B cell (primary cell): ENCODE measurements around the gene EVI5L. TPM values are rescaled to one million over a fixed set of nuclear protein-coding genes. Genes with fewer than 3 reads are reported as not detected.
A peak's percentile ranks its signal among the peaks of the same experiment; 100 is the strongest.

Experiments used
- ATAC-seq: fragments of 200-7000 bp; cut with Tn5 transposase; one replicate; pipeline ENCODE4 v1.10.0; 2021; ENCODE audit warnings: low read depth, mild to moderate bottlenecking, moderate number of reproducible peaks, moderate library complexity
- CTCF ChIA-PET: fragments of 350-600 bp; sonication (Branson Sonifier 250); formaldehyde crosslinking; loops from one replicate; lab custom pipeline; 2021; ENCODE audit warnings: antibody characterized with exemption, inconsistent platforms; lab: Charles Lee
- POLR2A ChIA-PET: fragments of 350-600 bp; sonication (Branson Sonifier 250); formaldehyde crosslinking; loops from one replicate; lab custom pipeline; 2021; ENCODE audit warnings: antibody characterized with exemption; lab: Charles Lee
- DNase-seq: peaks from one replicate; pipeline ENCODE4 v3.0.0; 2013
- H2AFZ ChIP-seq: 2 replicates; pipeline ENCODE4 v1.6.1; 2012; ENCODE audit warnings: mild to moderate bottlenecking, low read depth, low read length; ENCODE audit not compliant: insufficient read depth, poor library complexity, severe bottlenecking
- H3K27ac ChIP-seq, 2 donors: 1 replicate in 1 of 2; 2 replicates in 1 of 2; pipeline ENCODE4 v1.5.1; 2012 to 2013; ENCODE audit warnings: low read length in 2 of 2, mild to moderate bottlenecking in 2 of 2, moderate library complexity in 1 of 2
- H3K27me3 ChIP-seq, 4 experiments: fragments of 200-600 bp in 1 of 4; sonication (generic) in 1 of 4; replicated peaks in 1 of 4; 1 replicate in 2 of 4; 2 replicates in 2 of 4; pipeline versions ENCODE4 v1.6.1 to v1.7.0; 2013 to 2016; ENCODE audit warnings: low read length in 3 of 4, mild to moderate bottlenecking in 2 of 4, mixed read lengths in 1 of 4, moderate library complexity in 1 of 4; ENCODE audit not compliant: insufficient read depth in 4 of 4, control insufficient read depth in 3 of 4; ENCODE audit errors: control extremely low read depth in 1 of 4
- H3K36me3 ChIP-seq, 2 experiments: replicated peaks in 1 of 2; 1 replicate in 1 of 2; 2 replicates in 1 of 2; pipeline versions ENCODE4 v1.6.1 to v1.7.1; 2013; ENCODE audit warnings: low read length in 1 of 2; ENCODE audit not compliant: insufficient read depth in 2 of 2, control insufficient read depth in 1 of 2; ENCODE audit errors: control extremely low read depth in 1 of 2, extremely low read depth in 1 of 2
- H3K4me1 ChIP-seq, 2 donors: fragments of 200-600 bp in 1 of 2; sonication (generic) in 1 of 2; 1 replicate in 1 of 2; 2 replicates in 1 of 2; pipeline versions ENCODE4 v1.5.1 to v1.6.1; 2013 to 2017; ENCODE audit warnings: low read length in 2 of 2; ENCODE audit not compliant: control insufficient read depth in 2 of 2, insufficient read depth in 2 of 2
- H3K4me2 ChIP-seq: replicated peaks from 2 replicates; pipeline ENCODE3; 2012; ENCODE audit warnings: mild to moderate bottlenecking, low read depth, low read length; ENCODE audit not compliant: poor library complexity, severe bottlenecking
- H3K4me3 ChIP-seq, 5 experiments: fragments of 200-600 bp in 1 of 5; sonication (generic) in 1 of 5; 1 replicate in 3 of 5; 2 replicates in 2 of 5; pipeline versions ENCODE4 v1.5.1 to v1.7.0; 2011 to 2016; ENCODE audit warnings: low read length in 4 of 5, mild to moderate bottlenecking in 4 of 5, low read depth in 2 of 5, control low read depth in 1 of 5, moderate library complexity in 1 of 5; ENCODE audit not compliant: insufficient read depth in 1 of 5; ENCODE audit errors: control extremely low read depth in 1 of 5, extremely low read depth in 1 of 5
- H3K79me2 ChIP-seq: fragments of 200-600 bp; sonication (generic); one replicate; pipeline ENCODE4 v1.6.0; 2016; ENCODE audit warnings: low read length; ENCODE audit not compliant: control insufficient read depth, insufficient read depth
- H3K9ac ChIP-seq: fragments of 200-600 bp; sonication (generic); 2 replicates; pipeline ENCODE4 v1.6.1; 2017; ENCODE audit warnings: mild to moderate bottlenecking, low read length, moderate library complexity
- H3K9me3 ChIP-seq, 3 donors: one replicate each; pipeline versions ENCODE4 v1.6.1 to v1.7.1; 2013; ENCODE audit warnings: low read length in 2 of 3; ENCODE audit not compliant: control insufficient read depth in 2 of 3, insufficient read depth in 1 of 3; ENCODE audit errors: control extremely low read depth in 1 of 3
- H4K20me1 ChIP-seq: 2 replicates; pipeline ENCODE4 v1.6.0; 2012; ENCODE audit warnings: mild to moderate bottlenecking, low read length; ENCODE audit not compliant: insufficient read depth, control insufficient read depth, poor library complexity, severe bottlenecking
- H3K27ac Mint-ChIP-seq: one replicate; pipeline ENCODE4 v1.8.0; 2021; ENCODE audit warnings: mixed read lengths
- H3K27me3 Mint-ChIP-seq: one replicate; pipeline ENCODE4 v1.8.0; 2021; ENCODE audit warnings: mixed read lengths
- H3K4me1 Mint-ChIP-seq: one replicate; pipeline ENCODE4 v1.8.0; 2021; ENCODE audit warnings: mixed read lengths
- H3K4me3 Mint-ChIP-seq: one replicate; pipeline ENCODE4 v1.8.0; 2021; ENCODE audit warnings: mixed read lengths
- H3K9me3 Mint-ChIP-seq: one replicate; pipeline ENCODE4 v1.8.0; 2022; ENCODE audit warnings: mixed read lengths; ENCODE audit not compliant: insufficient read depth
- CTCF ChIP-seq: fragments of 200-600 bp; IDR thresholded peaks from one replicate; pipeline ENCODE4 v1.8.0; 2022; ENCODE audit warnings: antibody characterized with exemption, mild to moderate bottlenecking
- EZH2 ChIP-seq: IDR thresholded peaks from 2 replicates; pipeline ENCODE4 v1.6.1; 2012; ENCODE audit warnings: borderline replicate concordance, low read depth, mild to moderate bottlenecking, moderate library complexity, low read length; ENCODE audit not compliant: insufficient read depth, poor library complexity, severe bottlenecking
- WGBS: methylation state at CpG from one replicate; pipeline ENCODE4 v1.1.5; 2013; ENCODE audit warnings: missing lambda C conversion rate; ENCODE audit not compliant: insufficient coverage; 5-methylcytosine and 5-hydroxymethylcytosine counted together
- intact Hi-C: fragments of 100-400 bp; cut with micrococcal nuclease; formaldehyde crosslinking; loops from one replicate; pipeline ENCODE4 v1.10.0; 2022
- polyA plus RNA-seq: library from polyadenylated mRNA; depleted of rRNA; stranded (reverse); fragments of >200 nt; gene quantifications from 2 replicates; pipeline ENCODE4 v1.2.3, GENCODE V29; 2012
- total RNA-seq, 2 donors: library from RNA; stranded (reverse); fragments of 120-200 nt in 1 of 2; gene quantifications; 1 replicate in 1 of 2; 2 replicates in 1 of 2; pipeline versions ENCODE4 v1.2.3 to v1.2.4, GENCODE V29; 2013 to 2022

Gene EVI5L
- total and polyA plus RNA-seq, 2 donors (not counting 1 experiment from before 2014, with no cell fraction given): 7.9 to 11.8 TPM

GRCh38 chr19:7873304-7874075 lies 43.5 kb downstream of the EVI5L start:
- 19% methylated on average over 50 of the region's 53 CpGs for WGBS
- Histone ChIP-seq H3K4me1 (peaks cover 37 to 45% of the 10 kb centered on the region in 2 donors), H3K4me2 (peak overlapping the region; percentile 68), H3K36me3 (no peaks in the 10 kb centered on the region), H3K27me3 (peaks cover 0 to 50% (median 16%) of the 10 kb centered on the region in 4 experiments), H3K27ac (no peak overlapping the region), H4K20me1 (peaks cover 11% of the 10 kb centered on the region), H2AFZ (peak overlapping the region; percentile 22), H3K9ac (peak overlapping the region; percentile 32), H3K9me3 (peaks cover 0 to 47% (median 0%) of the 10 kb centered on the region in 3 donors), H3K79me2 (no peaks in the 10 kb centered on the region), H3K4me3 (no peak overlapping the region)
- Mint-ChIP-seq H3K27ac (no peak overlapping the region), H3K9me3 (peaks cover 4% of the 10 kb centered on the region), H3K27me3 (peaks cover 25% of the 10 kb centered on the region), H3K4me3 (peak overlapping the region; percentile 77), H3K4me1 (peaks cover 28% of the 10 kb centered on the region)
- TF ChIP-seq EZH2 (no peak), CTCF (no peak)
- intact Hi-C loops: no loop called here
- ATAC-seq (no peak), DNase-seq (peak; percentile 40)
- POLR2A ChIA-PET: no interaction called here
- CTCF ChIA-PET: no interaction called here
